PC-3 (cell line): ENCODE measurements around the gene CDC42SE2. TPM values are rescaled to one million over a fixed set of nuclear protein-coding genes. Genes with fewer than 3 reads are reported as not detected.

Experiments
- ATAC-seq: fragments of 200-7000 bp; cut with Tn5 transposase; 2 replicates; pipeline ENCODE4 v1.9.1; 2020; ENCODE audit warnings: mild to moderate bottlenecking, moderate library complexity
- BruUV-seq: library from RNA; stranded (reverse); fragments of 400-500 nt; replicated peaks from 2 replicates; lab custom pipeline; 2021; lab: Mats Ljungman, UMichigan
- CTCF ChIA-PET: fragments of 300-600 bp; sonication (Branson Sonifier 250); formaldehyde crosslinking; loops from one replicate; lab custom pipeline; 2022; ENCODE audit warnings: antibody characterized with exemption; lab: Charles Lee
- POLR2A ChIA-PET: fragments of 300-600 bp; sonication (Branson Sonifier 250); formaldehyde crosslinking; loops from one replicate; lab custom pipeline; 2022; ENCODE audit warnings: antibody characterized with exemption; ENCODE audit not compliant: unreplicated experiment; lab: Charles Lee
- DNase-seq: peaks from one replicate; pipeline ENCODE4 v3.0.0-alpha.2; 2015
- H2AFZ ChIP-seq: fragments of 300-600 bp; sonication (generic); 2 replicates; pipeline ENCODE4 v1.6.0; 2016; ENCODE audit warnings: antibody characterized with exemption, low read length
- H3F3A ChIP-seq: fragments of 300-600 bp; sonication (generic); one replicate; pipeline ENCODE4 v1.6.0; 2017; ENCODE audit warnings: antibody characterized with exemption, low read length, control low read depth, mild to moderate bottlenecking; ENCODE audit not compliant: unreplicated experiment
- H3K27ac ChIP-seq: fragments of 300-600 bp; sonication (generic); 2 replicates; pipeline ENCODE4 v1.5.1; 2016; ENCODE audit warnings: mild to moderate bottlenecking, low read length
- H3K27me3 ChIP-seq: fragments of 300-600 bp; sonication (generic); 2 replicates; pipeline ENCODE4 v1.6.1; 2016; ENCODE audit warnings: low read length, mixed read lengths
- H3K36me3 ChIP-seq: fragments of 300-600 bp; sonication (generic); 2 replicates; pipeline ENCODE4 v1.6.1; 2016; ENCODE audit warnings: low read depth, mixed run types, low read length, mixed read lengths
- H3K4me1 ChIP-seq: fragments of 300-600 bp; sonication (generic); 2 replicates; pipeline ENCODE4 v1.5.1; 2016; ENCODE audit warnings: low read length; ENCODE audit not compliant: insufficient read depth
- H3K4me2 ChIP-seq: fragments of 300-600 bp; sonication (generic); 2 replicates; pipeline ENCODE4 v1.6.0; 2016; ENCODE audit warnings: low read length
- H3K4me3 ChIP-seq: fragments of 300-600 bp; sonication (generic); 2 replicates; pipeline ENCODE4 v1.5.1; 2016; ENCODE audit warnings: mild to moderate bottlenecking, low read length, mixed read lengths
- H3K79me2 ChIP-seq: fragments of 300-600 bp; sonication (generic); 2 replicates; pipeline ENCODE4 v1.6.1; 2017; ENCODE audit warnings: low read length, mixed read lengths
- H3K9ac ChIP-seq: fragments of 300-600 bp; sonication (generic); 2 replicates; pipeline ENCODE4 v1.6.0; 2016; ENCODE audit warnings: mild to moderate bottlenecking, low read length
- H3K9me2 ChIP-seq: fragments of 300-600 bp; sonication (generic); replicated peaks from 2 replicates; pipeline ENCODE4 v1.6.1; 2016; ENCODE audit warnings: mixed run types, low read length, mixed read lengths
- H3K9me3 ChIP-seq: fragments of 300-600 bp; sonication (generic); 2 replicates; pipeline ENCODE4 v1.6.1; 2016; ENCODE audit warnings: low read length, mixed read lengths
- H4K20me1 ChIP-seq: fragments of 300-600 bp; sonication (generic); 2 replicates; pipeline ENCODE4 v1.6.1; 2016; ENCODE audit warnings: low read length, mixed read lengths
- CTCF ChIP-seq: fragments of 300-600 bp; sonication (generic); conservative IDR thresholded peaks from 2 replicates; pipeline ENCODE4 v1.5.1; 2017; ENCODE audit warnings: antibody characterized with exemption, low read depth, mild to moderate bottlenecking, low read length
- EZH2 ChIP-seq: fragments of 300-600 bp; sonication (generic); IDR thresholded peaks from one replicate; pipeline ENCODE4 v1.6.1; 2017; ENCODE audit warnings: antibody characterized with exemption, mild to moderate bottlenecking, low read length; ENCODE audit not compliant: unreplicated experiment
- EZH2phosphoT487 ChIP-seq: fragments of 300-600 bp; sonication (generic); IDR thresholded peaks from 2 replicates; pipeline ENCODE4 v1.6.1; 2018; ENCODE audit warnings: mild to moderate bottlenecking, antibody characterized with exemption, low read length, borderline replicate concordance
- intact Hi-C: fragments of 100-400 bp; cut with micrococcal nuclease; formaldehyde crosslinking; loops from 2 replicates; pipeline ENCODE4 v1.9.0; 2023
- total RNA-seq: library from RNA; depleted of rRNA; stranded (reverse); fragments of >200 nt; gene quantifications from 2 replicates; pipeline ENCODE4 v1.2.3, GENCODE V29; 2014

The CDC42SE2 gene
- total RNA-seq, 1 experiment from 2014 or later = 13.3 TPM

GRCh38 chr5:131265311-131265803 is 1.5 kb downstream of the CDC42SE2 start:
- ChIA-PET POLR2A (no interaction called here), CTCF (no interaction called here)
- Histone ChIP-seq H3K9me3 (no peaks in the 10 kb centered on the region), H3K4me1 (peaks cover 10% of the 10 kb centered on the region), H4K20me1 (peaks cover 4% of the 10 kb centered on the region; the same call in 1 of the 2 replicates), H3K9me2 (no peaks in the 10 kb centered on the region), H3K27me3 (no peaks in the 10 kb centered on the region), H2AFZ (no peak overlapping the region; the same call in 1 of the 2 replicates), H3K36me3 (no peaks in the 10 kb centered on the region), H3K4me2 (peak overlapping the region; percentile 91), H3K79me2 (peaks cover 56% of the 10 kb centered on the region), H3F3A (no peaks in the 10 kb centered on the region), H3K4me3 (peak overlapping the region; percentile 95), H3K9ac (peak overlapping the region; percentile 80; the same call in 1 of the 2 replicates), H3K27ac (no peak overlapping the region)
- ATAC-seq (no peak), DNase-seq (peak; percentile 54)
- no peak for TF ChIP-seq EZH2
- TF ChIP-seq EZH2phosphoT487 = no peak
- peak; percentile 43 for TF ChIP-seq CTCF
- BruUV-seq = no TSS peak
- intact Hi-C loops = loop anchor here (2.0 to 5.0 kb wide), 3 partner anchors 13 to 152 kb away; no protein-coding TSS in a partner anchor

GRCh38 chr5:131266370-131267060 is 2.7 kb downstream of the CDC42SE2 start:
- H2AFZ ChIP-seq = no peak overlapping the region
- TF ChIP-seq EZH2 = no peak
- TF ChIP-seq CTCF = no peak
- no peak for TF ChIP-seq EZH2phosphoT487
- no peak overlapping the region for H3K4me2 ChIP-seq
- no peaks in the 10 kb centered on the region for H3K9me2 ChIP-seq
- peaks cover 65% of the 10 kb centered on the region for H3K79me2 ChIP-seq
- H3K27me3 ChIP-seq = no peaks in the 10 kb centered on the region
- no TSS peak for BruUV-seq
- H3K9me3 ChIP-seq = no peaks in the 10 kb centered on the region
- ATAC-seq = no peak
- intact Hi-C loops = loop anchor here (5.0 kb wide), 2 partner anchors 61 to 151 kb away; no protein-coding TSS in a partner anchor
- no peak overlapping the region for H3K9ac ChIP-seq
- H3F3A ChIP-seq = no peaks in the 10 kb centered on the region
- H3K36me3 ChIP-seq = no peaks in the 10 kb centered on the region
- peaks cover 4% of the 10 kb centered on the region; the same call in 1 of the 2 replicates for H4K20me1 ChIP-seq
- peaks cover 22% of the 10 kb centered on the region for H3K4me1 ChIP-seq
- H3K27ac ChIP-seq = no peak overlapping the region
- H3K4me3 ChIP-seq = no peak overlapping the region
- no peak for DNase-seq
- ChIA-PET POLR2A (interaction anchor here (0.7 kb wide), 1 partner anchor 1197 kb away, joined by 3 read pairs; no protein-coding TSS in a partner anchor), CTCF (interaction anchor here (0.6 kb wide), 1 partner anchor 60 kb away, joined by 3 read pairs; no protein-coding TSS in a partner anchor)
